DND-41 (cell line): ENCODE data around the gene SLC1A4.

ENCODE experiments used
- ATAC-seq: fragments of 200-7000 bp; cut with Tn5 transposase; 3 replicates; pipeline ENCODE4 v1.9.1; 2021; ENCODE audit warnings: low read depth; ENCODE audit not compliant: insufficient read depth
- DNase-seq: peaks from one replicate; pipeline ENCODE4 v3.0.0-alpha.2; 2020
- H2AFZ ChIP-seq: 2 replicates; pipeline ENCODE4 v1.6.0; 2012; ENCODE audit warnings: low read depth, low read length
- H3K27ac ChIP-seq: 2 replicates; pipeline ENCODE4 v1.5.1; 2012; ENCODE audit warnings: low read length, inconsistent platforms
- H3K27me3 ChIP-seq: fragments of 200-600 bp; sonication (generic); 2 replicates; pipeline ENCODE4 v1.6.0; 2012; ENCODE audit warnings: low read length, mild to moderate bottlenecking, inconsistent platforms; ENCODE audit not compliant: insufficient read depth, poor library complexity
- H3K36me3 ChIP-seq: 2 replicates; pipeline ENCODE4 v1.5.1; 2012; ENCODE audit warnings: low read length, inconsistent platforms; ENCODE audit not compliant: insufficient read depth
- H3K4me1 ChIP-seq: 2 replicates; pipeline ENCODE4 v1.5.1; 2012; ENCODE audit warnings: mild to moderate bottlenecking, low read length; ENCODE audit not compliant: insufficient read depth
- H3K4me2 ChIP-seq: 2 replicates; pipeline ENCODE4 v1.6.0; 2012; ENCODE audit warnings: mild to moderate bottlenecking, moderate library complexity, low read length, inconsistent platforms; ENCODE audit not compliant: insufficient read depth
- H3K4me3 ChIP-seq, 2 experiments: fragments of 200-600 bp in 1 of 2; shearing (Covaris generic) in 1 of 2; 2 replicates each; pipeline ENCODE4 v1.5.1; 2012 to 2016; ENCODE audit warnings: inconsistent platforms in 2 of 2, low read length in 2 of 2, mild to moderate bottlenecking in 2 of 2, low read depth in 1 of 2, moderate library complexity in 1 of 2
- H3K79me2 ChIP-seq: 2 replicates; pipeline ENCODE4 v1.6.0; 2012; ENCODE audit warnings: low read length, inconsistent platforms; ENCODE audit not compliant: insufficient read depth
- H3K9ac ChIP-seq: 2 replicates; pipeline ENCODE4 v1.6.0; 2012; ENCODE audit warnings: low read depth, mild to moderate bottlenecking, inconsistent platforms, low read length, moderate library complexity
- H3K9me3 ChIP-seq: 2 replicates; pipeline ENCODE4 v1.5.1; 2012; ENCODE audit warnings: low read length, moderate library complexity, mild to moderate bottlenecking, inconsistent platforms; ENCODE audit not compliant: insufficient read depth, severe bottlenecking
- H4K20me1 ChIP-seq: 2 replicates; pipeline ENCODE4 v1.6.0; 2012; ENCODE audit warnings: low read length; ENCODE audit not compliant: insufficient read depth
- CTCF ChIP-seq: IDR thresholded peaks from 2 replicates; pipeline ENCODE4 v1.5.1; 2012; ENCODE audit warnings: borderline replicate concordance, low read length, moderate library complexity, mild to moderate bottlenecking; ENCODE audit not compliant: poor library complexity, severe bottlenecking; ENCODE audit errors: extremely low read depth
- EZH2 ChIP-seq: IDR thresholded peaks from 3 replicates; pipeline ENCODE4 v1.6.1; 2012; ENCODE audit warnings: borderline replicate concordance, low read depth, mild to moderate bottlenecking, moderate library complexity, low read length, inconsistent platforms; ENCODE audit not compliant: severe bottlenecking

SLC1A4 gene

GRCh38 chr2:64980183-64980582, 9.0 kb upstream of the SLC1A4 start:
- TF ChIP-seq CTCF (no peak), EZH2 (no peak)
- no peak overlapping the region for H3K27ac ChIP-seq

DNA sequence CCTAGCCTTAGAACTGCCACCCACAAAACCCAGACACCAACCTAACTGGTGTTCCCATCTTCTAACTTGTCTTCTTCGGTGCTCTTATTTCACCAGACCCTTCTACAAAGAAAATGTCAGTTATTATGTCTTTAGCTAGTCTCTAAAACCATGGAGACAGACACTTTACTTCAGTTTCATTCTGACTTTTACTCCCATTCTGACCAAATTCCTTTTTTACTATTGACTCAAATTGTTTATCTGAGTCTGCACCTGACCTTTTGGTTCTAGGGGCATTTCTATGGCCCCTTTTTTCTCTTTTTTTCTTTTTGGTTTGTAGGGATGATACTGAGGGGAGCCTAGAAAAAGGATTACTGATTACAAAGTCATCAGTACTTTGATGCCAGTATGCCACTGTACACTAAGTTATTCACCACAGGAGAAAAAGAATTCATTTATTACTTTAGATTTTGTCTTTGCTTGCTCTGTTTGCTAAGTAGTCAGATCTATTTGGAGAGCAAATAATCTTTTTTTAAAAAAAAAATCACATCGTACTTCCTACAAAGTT, 6.8 kb upstream of the SLC1A4 start:
- no peaks in the 10 kb centered on the region for H3K27me3 ChIP-seq
- H3K4me2 ChIP-seq = no peak overlapping the region
- H3K79me2 ChIP-seq = 0 out of 2 replicates have a peak, but pooled peaks cover 4% of the 10 kb centered on the region
- no peak overlapping the region for H3K27ac ChIP-seq
- H3K9me3 ChIP-seq = no peaks in the 10 kb centered on the region
- H3K4me3 ChIP-seq = no peak overlapping the region
- DNase-seq (no peak), ATAC-seq (no peak)
- no peak overlapping the region for H2AFZ ChIP-seq
- no peak overlapping the region for H3K9ac ChIP-seq
- TF ChIP-seq CTCF (no peak), EZH2 (no peak)
- peaks cover 22% of the 10 kb centered on the region for H3K4me1 ChIP-seq
- no peaks in the 10 kb centered on the region for H4K20me1 ChIP-seq
- H3K36me3 ChIP-seq = no peaks in the 10 kb centered on the region

More at GRCh38 chr2:64980183-64980582, 9.0 kb upstream of the SLC1A4 start:
- no peaks in the 10 kb centered on the region for H3K9me3 ChIP-seq
- H3K9ac ChIP-seq = no peak overlapping the region
- no peaks in the 10 kb centered on the region for H3K36me3 ChIP-seq
- ATAC-seq (no peak), DNase-seq (no peak)
- no peak overlapping the region for H2AFZ ChIP-seq
- H3K27me3 ChIP-seq = no peaks in the 10 kb centered on the region
- no peak overlapping the region for H3K4me2 ChIP-seq
- H3K4me3 ChIP-seq = no peak overlapping the region
- 0 out of 2 replicates have a peak, but pooled peaks cover under 1% of the 10 kb centered on the region for H3K4me1 ChIP-seq
- H4K20me1 ChIP-seq = no peaks in the 10 kb centered on the region
- H3K79me2 ChIP-seq = no peaks in the 10 kb centered on the region

DNA sequence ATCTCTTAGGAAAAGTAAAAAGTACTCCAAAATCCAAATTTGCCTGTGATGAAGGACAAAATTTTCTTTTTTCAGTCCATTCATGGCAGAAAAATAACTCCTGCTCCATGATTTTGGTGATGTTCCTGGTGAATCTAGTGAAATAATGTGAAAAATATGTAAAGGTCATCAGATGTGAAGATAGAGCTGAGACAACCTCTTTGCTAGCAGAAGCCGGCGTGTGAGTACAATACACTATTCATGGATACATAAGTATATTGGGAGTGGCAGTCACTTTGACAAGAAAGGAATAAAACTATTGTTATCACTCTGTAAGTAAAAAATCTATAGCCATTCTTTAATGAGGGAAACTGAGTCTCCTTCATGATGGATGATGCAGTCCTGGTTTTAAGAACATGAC, 6.3 kb upstream of the SLC1A4 start:
- Histone ChIP-seq H3K27me3 (no peaks in the 10 kb centered on the region), H3K79me2 (0 out of 2 replicates have a peak, but pooled peaks cover 6% of the 10 kb centered on the region), H4K20me1 (no peaks in the 10 kb centered on the region), H3K9me3 (no peaks in the 10 kb centered on the region), H3K4me2 (no peak overlapping the region), H3K4me3 (no peak overlapping the region), H2AFZ (no peak overlapping the region), H3K36me3 (no peaks in the 10 kb centered on the region), H3K27ac (no peak overlapping the region), H3K9ac (no peak overlapping the region), H3K4me1 (peaks cover 26% of the 10 kb centered on the region)
- no peak for TF ChIP-seq CTCF
- no peak for TF ChIP-seq EZH2
- ATAC-seq (no peak), DNase-seq (no peak)

GRCh38 chr2:64985447-64985846, 3.8 kb upstream of the SLC1A4 start:
- no peak for ATAC-seq
- TF ChIP-seq CTCF (no peak), EZH2 (no peak)

More at GRCh38 chr2:64985447-64985846, 3.8 kb upstream of the SLC1A4 start:
- no peak overlapping the region for H2AFZ ChIP-seq
- no peaks in the 10 kb centered on the region for H3K27me3 ChIP-seq
- H3K36me3 ChIP-seq = peaks cover 9% of the 10 kb centered on the region; the same call in 1 of the 2 replicates
- peaks cover 28% of the 10 kb centered on the region for H3K4me1 ChIP-seq
- no peak for DNase-seq
- no peaks in the 10 kb centered on the region for H3K9me3 ChIP-seq
- H3K79me2 ChIP-seq = peaks cover 22% of the 10 kb centered on the region
- no peak overlapping the region for H3K4me3 ChIP-seq
- H3K9ac ChIP-seq = no peak overlapping the region
- H4K20me1 ChIP-seq = peaks cover 12% of the 10 kb centered on the region
- no peak overlapping the region for H3K4me2 ChIP-seq
- no peak overlapping the region for H3K27ac ChIP-seq
